Fibroblast of pulmonary artery (primary cell): ENCODE results near the gene PDCD4.

ENCODE experiments used
- DNase-seq: peaks from one replicate; pipeline ENCODE4 v3.0.0-alpha.2; 2010; ENCODE audit warnings: low read depth
- H3K4me3 ChIP-seq: replicated peaks from 2 replicates; pipeline ENCODE4 v1.5.1; 2011; ENCODE audit warnings: low read depth, mild to moderate bottlenecking, control low read depth, low read length, moderate library complexity
- TF ChIP-seq, protein P1 (sequence below): IDR thresholded peaks from 2 replicates; pipeline ENCODE4 v1.5.1; 2011; ENCODE audit warnings: mild to moderate bottlenecking, control low read depth, low read length, inconsistent platforms; ENCODE audit errors: missing control alignments

The PDCD4 gene

DNA sequence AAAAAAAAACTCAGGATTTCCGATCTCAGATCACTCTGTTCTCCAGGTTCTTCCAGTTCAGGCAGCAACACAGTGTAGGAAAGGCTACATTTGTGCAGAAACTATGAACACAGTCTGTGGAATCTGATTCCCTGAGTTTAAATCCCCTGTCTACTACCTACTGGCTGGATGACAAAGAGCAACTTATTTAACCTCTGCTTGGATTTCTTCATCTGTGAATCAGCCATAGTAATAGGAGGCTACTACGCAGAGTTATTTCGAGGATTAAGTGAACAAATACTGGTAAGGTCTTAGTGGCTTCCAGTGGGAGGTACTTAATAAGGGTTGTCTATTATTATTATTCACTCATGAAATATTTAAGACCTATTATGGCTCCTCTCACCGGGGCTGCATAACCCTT, 44.3 kb upstream of the PDCD4 start:
- TF ChIP-seq, protein P1, sequence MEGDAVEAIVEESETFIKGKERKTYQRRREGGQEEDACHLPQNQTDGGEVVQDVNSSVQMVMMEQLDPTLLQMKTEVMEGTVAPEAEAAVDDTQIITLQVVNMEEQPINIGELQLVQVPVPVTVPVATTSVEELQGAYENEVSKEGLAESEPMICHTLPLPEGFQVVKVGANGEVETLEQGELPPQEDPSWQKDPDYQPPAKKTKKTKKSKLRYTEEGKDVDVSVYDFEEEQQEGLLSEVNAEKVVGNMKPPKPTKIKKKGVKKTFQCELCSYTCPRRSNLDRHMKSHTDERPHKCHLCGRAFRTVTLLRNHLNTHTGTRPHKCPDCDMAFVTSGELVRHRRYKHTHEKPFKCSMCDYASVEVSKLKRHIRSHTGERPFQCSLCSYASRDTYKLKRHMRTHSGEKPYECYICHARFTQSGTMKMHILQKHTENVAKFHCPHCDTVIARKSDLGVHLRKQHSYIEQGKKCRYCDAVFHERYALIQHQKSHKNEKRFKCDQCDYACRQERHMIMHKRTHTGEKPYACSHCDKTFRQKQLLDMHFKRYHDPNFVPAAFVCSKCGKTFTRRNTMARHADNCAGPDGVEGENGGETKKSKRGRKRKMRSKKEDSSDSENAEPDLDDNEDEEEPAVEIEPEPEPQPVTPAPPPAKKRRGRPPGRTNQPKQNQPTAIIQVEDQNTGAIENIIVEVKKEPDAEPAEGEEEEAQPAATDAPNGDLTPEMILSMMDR: no peak
- DNase-seq: no peak
- H3K4me3 ChIP-seq: no peak overlapping the region

GRCh38 chr10:110827875-110828274, 43.9 kb upstream of the PDCD4 start:
- no peak overlapping the region for H3K4me3 ChIP-seq
- TF ChIP-seq, protein P1: no peak
- DNase-seq: no peak

DNA sequence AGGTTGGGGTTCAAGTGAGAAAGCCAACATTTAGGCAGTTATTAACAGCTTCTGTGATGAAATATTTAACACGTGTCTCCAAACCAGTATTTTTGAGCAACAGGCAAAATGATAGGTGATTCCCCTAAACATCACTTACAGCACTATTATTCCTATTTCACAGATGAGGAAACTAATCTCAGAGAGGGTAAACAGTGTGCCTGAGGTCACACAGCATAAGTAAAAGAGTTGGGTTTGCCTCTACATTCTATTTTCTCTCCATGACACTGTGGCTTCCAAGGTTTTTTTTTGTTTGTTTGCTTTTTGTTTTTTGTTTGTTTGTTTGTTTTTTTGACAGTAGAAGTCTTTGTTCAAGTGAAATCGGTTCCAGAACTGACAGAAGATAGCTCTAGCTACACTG, 43.2 kb upstream of the PDCD4 start:
- TF ChIP-seq, protein P1: no peak
- no peak overlapping the region for H3K4me3 ChIP-seq
- no peak for DNase-seq

DNA sequence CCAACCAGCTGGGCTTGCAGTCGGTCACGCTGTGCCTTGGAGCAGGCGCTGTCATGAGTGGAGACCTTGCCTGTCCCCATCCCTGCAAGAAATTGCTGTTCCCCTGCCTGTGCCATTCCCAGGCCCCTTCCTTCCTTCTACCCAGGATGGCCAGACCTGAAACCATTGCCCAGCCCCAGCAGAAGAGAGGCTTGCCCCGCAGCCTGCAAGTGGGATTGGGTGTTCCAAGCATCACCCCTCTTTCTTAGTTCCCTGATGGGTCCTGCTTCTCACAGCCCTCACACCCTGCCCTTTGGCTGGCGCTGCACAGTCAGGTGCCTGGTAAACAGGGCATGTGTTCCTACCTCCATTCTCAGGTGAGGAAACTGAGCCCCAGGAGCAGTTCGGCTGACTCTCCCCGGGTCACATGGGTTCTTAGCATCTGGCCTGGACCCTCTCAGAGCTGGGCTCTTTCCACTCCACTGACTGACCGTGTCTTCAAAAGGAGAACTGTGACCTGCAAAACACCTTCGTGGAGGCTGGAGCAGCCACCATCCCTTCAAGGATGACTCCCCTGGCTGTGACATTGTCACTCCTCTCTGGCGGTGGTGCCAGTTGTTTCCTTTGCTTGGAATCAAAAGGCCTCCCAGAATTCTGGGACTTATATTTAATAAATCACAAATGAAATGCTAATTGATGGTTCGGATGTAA, 41.9 kb upstream of the PDCD4 start:
- DNase-seq: no peak
- TF ChIP-seq, protein P1: no peak
- H3K4me3 ChIP-seq: no peak overlapping the region

DNA sequence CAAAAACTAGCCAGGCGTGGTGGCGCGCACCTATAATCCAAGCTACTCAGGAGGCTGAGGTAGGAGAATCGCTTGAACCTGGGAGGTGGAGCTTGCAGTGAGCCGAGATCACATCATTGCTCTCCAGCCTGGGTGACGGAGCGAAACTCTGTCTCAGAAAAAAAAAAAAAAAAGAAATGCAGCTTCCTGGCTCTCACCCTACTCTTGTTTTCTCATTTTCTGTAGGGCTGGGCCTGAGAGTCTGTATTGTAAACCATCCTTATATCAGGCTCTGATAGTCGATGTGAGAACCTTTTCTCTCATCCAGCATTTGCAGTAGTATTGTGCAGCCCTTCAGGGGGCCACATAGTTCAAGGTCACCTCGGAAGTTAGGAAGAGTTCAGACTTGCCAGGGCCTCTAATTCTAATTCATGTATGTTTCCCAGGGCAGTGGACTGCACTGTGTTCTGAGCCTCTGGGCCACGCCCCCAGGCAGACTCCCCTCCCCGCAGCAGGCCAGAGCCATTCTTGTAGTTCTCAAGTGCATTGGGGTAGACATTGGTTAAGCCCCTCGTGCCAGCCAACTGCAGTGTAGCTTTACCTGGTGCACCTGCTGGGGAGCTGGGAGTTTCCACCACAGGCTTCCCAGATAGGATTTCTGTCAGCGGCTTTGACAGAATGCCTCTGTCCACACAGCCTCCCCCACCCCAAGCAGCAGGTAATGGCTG, 38.3 kb upstream of the PDCD4 start:
- no peak overlapping the region for H3K4me3 ChIP-seq
- TF ChIP-seq, protein P1: no peak
- no peak for DNase-seq

GRCh38 chr10:110833941-110834628, 37.6 kb upstream of the PDCD4 start:
- no peak for DNase-seq
- H3K4me3 ChIP-seq: no peak overlapping the region
- TF ChIP-seq, protein P1: no peak
